Stimulated activated CD4-positive, alpha-beta T cell treated with anti-CD3 and anti-CD28 coated beads, TNF-alpha, amount 100 ng/mL, for 24 hours (primary cell): ENCODE data around the gene GAGE12J.
"Not testable (repeated sequence)": the region's sequence is repeated elsewhere in the genome, so short reads cannot be mapped to it uniquely, and the experiment has no call there.

ENCODE experiments used
- DNase-seq, 3 experiments: peaks; one replicate each; pipeline ENCODE4 v3.0.0-alpha.2; 2020; ENCODE audit warnings: low read depth in 3 of 3

The GAGE12J gene

GRCh38 chrX:49310371-49310770, 11.5 kb upstream of the GAGE12J start:
- DNase-seq = no peak

- no peak for DNase-seq
These were observed 9.7 kb upstream of the GAGE12J start for GRCh38 chrX:49312176-49312575.

GRCh38 chrX:49316085-49316484, 5.8 kb upstream of the GAGE12J start:
- DNase-seq = no peak

GRCh38 chrX:49322266-49322665, 429 bp downstream of the GAGE12J start:
- DNase-seq = not testable (repeated sequence)

GRCh38 chrX:49323735-49324134, 1.9 kb downstream of the GAGE12J start:
- not testable (repeated sequence) for DNase-seq

- not testable (repeated sequence) for DNase-seq
These were observed 8.6 kb downstream of the GAGE12J start for GRCh38 chrX:49330421-49330820.

- not testable (repeated sequence) for DNase-seq
These were observed 9.4 kb downstream of the GAGE12J start, which contains the start of gene GAGE13 for GRCh38 chrX:49331282-49331681. TSS of gene GAGE13 (plus strand) at chrX:49331582. CDS start at chrX:49332738, 1,156 bp downstream.

GRCh38 chrX:49331841-49332240, 10.0 kb downstream of the GAGE12J start:
- DNase-seq = not testable (repeated sequence)

GRCh38 chrX:49341449-49341848, 19.6 kb downstream of the GAGE12J start:
- DNase-seq = not testable (repeated sequence)

- DNase-seq = not testable (repeated sequence)
These were observed 22.8 kb downstream of the GAGE12J start for GRCh38 chrX:49344496-49345175.

- not testable (repeated sequence) for DNase-seq
These were observed 23.6 kb downstream of the GAGE12J start for GRCh38 chrX:49345402-49345801.

GRCh38 chrX:49346150-49346549, 24.3 kb downstream of the GAGE12J start:
- DNase-seq = not testable (repeated sequence)
